SU-DHL-6 (cell line): Measurements from ENCODE around the gene ST8SIA3.
"Not testable (repeated sequence)": the region's sequence is repeated elsewhere in the genome, so short reads cannot be mapped to it uniquely, and the experiment has no call there.

Source experiments
- EZH2phosphoT487 ChIP-seq: fragments of 200-600 bp; sonication (generic), shearing (Covaris generic); conservative IDR thresholded peaks from 2 replicates; pipeline ENCODE4 v1.6.1; 2018; ENCODE audit warnings: mild to moderate bottlenecking, antibody characterized with exemption, low read length, moderate library complexity, mixed read lengths
- TF ChIP-seq, protein P1 (sequence below): fragments of 200-600 bp; sonication (generic); IDR thresholded peaks from one replicate; pipeline ENCODE4 v1.5.1; 2017; ENCODE audit warnings: antibody characterized with exemption, mild to moderate bottlenecking, low read length, moderate library complexity; ENCODE audit not compliant: insufficient read depth, poor library complexity, severe bottlenecking

DNA sequence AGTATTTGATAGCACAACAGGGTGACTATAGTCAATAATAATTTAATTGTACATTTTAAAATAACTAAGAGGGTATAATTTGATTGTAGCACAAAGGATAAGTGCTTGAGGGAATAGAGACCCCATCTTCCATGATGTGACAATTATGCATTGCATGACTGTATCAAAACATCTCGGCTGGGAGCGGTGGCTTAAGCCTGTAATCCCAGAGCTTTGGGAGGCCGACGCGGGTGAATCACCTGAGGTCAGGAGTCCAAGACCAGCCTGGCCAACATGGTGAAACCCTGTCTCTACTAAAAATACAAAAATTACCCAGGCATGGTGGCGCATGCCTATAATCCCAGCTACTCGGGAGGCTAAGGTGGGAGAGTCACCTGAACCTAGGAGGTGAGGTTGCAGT lies 44.5 kb downstream of the ST8SIA3 start:
- TF ChIP-seq, protein P1, sequence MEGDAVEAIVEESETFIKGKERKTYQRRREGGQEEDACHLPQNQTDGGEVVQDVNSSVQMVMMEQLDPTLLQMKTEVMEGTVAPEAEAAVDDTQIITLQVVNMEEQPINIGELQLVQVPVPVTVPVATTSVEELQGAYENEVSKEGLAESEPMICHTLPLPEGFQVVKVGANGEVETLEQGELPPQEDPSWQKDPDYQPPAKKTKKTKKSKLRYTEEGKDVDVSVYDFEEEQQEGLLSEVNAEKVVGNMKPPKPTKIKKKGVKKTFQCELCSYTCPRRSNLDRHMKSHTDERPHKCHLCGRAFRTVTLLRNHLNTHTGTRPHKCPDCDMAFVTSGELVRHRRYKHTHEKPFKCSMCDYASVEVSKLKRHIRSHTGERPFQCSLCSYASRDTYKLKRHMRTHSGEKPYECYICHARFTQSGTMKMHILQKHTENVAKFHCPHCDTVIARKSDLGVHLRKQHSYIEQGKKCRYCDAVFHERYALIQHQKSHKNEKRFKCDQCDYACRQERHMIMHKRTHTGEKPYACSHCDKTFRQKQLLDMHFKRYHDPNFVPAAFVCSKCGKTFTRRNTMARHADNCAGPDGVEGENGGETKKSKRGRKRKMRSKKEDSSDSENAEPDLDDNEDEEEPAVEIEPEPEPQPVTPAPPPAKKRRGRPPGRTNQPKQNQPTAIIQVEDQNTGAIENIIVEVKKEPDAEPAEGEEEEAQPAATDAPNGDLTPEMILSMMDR, result not testable (repeated sequence)
- not testable (repeated sequence) for TF ChIP-seq EZH2phosphoT487
